Naive thymus-derived CD8-positive, alpha-beta T cell (primary cell): Measurements from ENCODE around the gene ZNF181. TPM values are rescaled to one million over a fixed set of nuclear protein-coding genes. Genes with fewer than 3 reads are reported as not detected.

Experiments
- ATAC-seq, 2 donors: fragments of 150-1000 bp; cut with Tn5 transposase in 1 of 2; sonication (Bioruptor Pico), chemical (Tn5 transposase) in 1 of 2; 1 replicate in 1 of 2; 2 replicates in 1 of 2; pipeline ENCODE4 v1.10.0; 2021; ENCODE audit warnings: mild to moderate bottlenecking in 2 of 2, moderate library complexity in 2 of 2
- POLR2A ChIA-PET: fragments of 350-600 bp; sonication (Branson Sonifier 250); formaldehyde crosslinking; loops from one replicate; lab custom pipeline; 2021; ENCODE audit warnings: antibody characterized with exemption; lab: Charles Lee
- DNase-seq, 10 donors: peaks; one replicate each; pipeline versions ENCODE4 v3.0.0 to v3.0.0-alpha.2; 2020 to 2022
- H3K27ac Mint-ChIP-seq, 10 donors: one replicate each; pipeline ENCODE4 v1.8.0; 2020 to 2022; ENCODE audit warnings: mild to moderate bottlenecking in 10 of 10, mixed read lengths in 10 of 10, moderate library complexity in 4 of 10, inconsistent platforms in 1 of 10
- H3K27me3 Mint-ChIP-seq, 5 donors: one replicate each; pipeline ENCODE4 v1.8.0; 2021 to 2022; ENCODE audit warnings: mixed read lengths in 5 of 5
- H3K36me3 Mint-ChIP-seq, 3 donors: one replicate each; pipeline ENCODE4 v1.8.0; 2020 to 2022; ENCODE audit warnings: mixed read lengths in 3 of 3, mild to moderate bottlenecking in 2 of 3, inconsistent platforms in 1 of 3
- H3K4me1 Mint-ChIP-seq, 4 donors: one replicate each; pipeline ENCODE4 v1.8.0; 2021 to 2022; ENCODE audit warnings: mixed read lengths in 4 of 4
- H3K4me3 Mint-ChIP-seq, 10 donors: one replicate each; pipeline ENCODE4 v1.8.0; 2020 to 2022; ENCODE audit warnings: mild to moderate bottlenecking in 10 of 10, mixed read lengths in 10 of 10, moderate library complexity in 6 of 10, inconsistent platforms in 1 of 10
- H3K9me3 Mint-ChIP-seq, 9 donors: one replicate each; pipeline ENCODE4 v1.8.0; 2020 to 2022; ENCODE audit warnings: mixed read lengths in 9 of 9, mild to moderate bottlenecking in 3 of 9, inconsistent platforms in 1 of 9, moderate library complexity in 1 of 9
- polyA plus RNA-seq, 3 donors: library from polyadenylated mRNA; unstranded; fragments of 300-500 nt; fragmentation: Illumina TruSeq; gene quantifications; one replicate each; pipeline ENCODE4 v1.2.3, GENCODE V29; 2021
- total RNA-seq, 8 experiments: library from RNA in 2 of 8; stranded (reverse) in 2 of 8; gene quantifications; one replicate each; pipeline ENCODE4 v1.2.3 and lab custom pipeline; 2021 to 2026

The ZNF181 gene
- total and polyA plus RNA-seq, 5 experiments from 2014 or later: 23.1 to 36.4 (median 29.5) TPM

DNA sequence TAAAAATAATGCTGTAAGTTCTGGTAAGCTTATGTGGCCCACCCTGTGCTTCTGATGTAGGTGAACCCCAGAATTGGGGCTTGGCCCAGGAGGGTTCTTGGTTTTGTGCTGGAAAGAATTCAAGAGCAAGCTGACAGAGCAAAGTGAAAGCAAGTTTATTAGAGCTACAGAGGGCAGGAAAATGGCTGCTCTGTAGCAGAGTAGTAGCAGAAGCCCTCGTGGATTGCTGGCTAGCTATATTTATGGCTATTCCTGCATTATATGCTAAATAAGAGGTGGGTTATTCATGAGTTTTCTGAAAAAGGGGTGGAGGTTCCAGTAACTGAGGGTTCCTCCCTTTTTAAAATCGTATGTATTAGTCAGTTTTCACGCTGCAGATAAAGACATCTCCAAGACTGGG, 59.5 kb downstream of the ZNF181 start:
- POLR2A ChIA-PET: interaction anchor here (0.6 kb wide), 1 partner anchor 223 kb away, joined by 5 read pairs; no protein-coding TSS in a partner anchor
- H3K4me3 Mint-ChIP-seq: peak overlapping the region in 6 of 10 donors; percentile 10 to 39 (median 23)
- no peaks in the 10 kb centered on the region for H3K27me3 Mint-ChIP-seq
- H3K4me1 Mint-ChIP-seq: peaks cover 3 to 22% (median 13%) of the 10 kb centered on the region in 4 donors
- H3K9me3 Mint-ChIP-seq: peaks cover 3 to 18% (median 9%) of the 10 kb centered on the region in 9 donors
- DNase-seq: no peak
- H3K27ac Mint-ChIP-seq: peak overlapping the region in 9 of 10 donors; percentile 6 to 83 (median 57)
- peaks cover 0 to 21% (median 7%) of the 10 kb centered on the region in 3 donors for H3K36me3 Mint-ChIP-seq
- no peak for ATAC-seq

DNA sequence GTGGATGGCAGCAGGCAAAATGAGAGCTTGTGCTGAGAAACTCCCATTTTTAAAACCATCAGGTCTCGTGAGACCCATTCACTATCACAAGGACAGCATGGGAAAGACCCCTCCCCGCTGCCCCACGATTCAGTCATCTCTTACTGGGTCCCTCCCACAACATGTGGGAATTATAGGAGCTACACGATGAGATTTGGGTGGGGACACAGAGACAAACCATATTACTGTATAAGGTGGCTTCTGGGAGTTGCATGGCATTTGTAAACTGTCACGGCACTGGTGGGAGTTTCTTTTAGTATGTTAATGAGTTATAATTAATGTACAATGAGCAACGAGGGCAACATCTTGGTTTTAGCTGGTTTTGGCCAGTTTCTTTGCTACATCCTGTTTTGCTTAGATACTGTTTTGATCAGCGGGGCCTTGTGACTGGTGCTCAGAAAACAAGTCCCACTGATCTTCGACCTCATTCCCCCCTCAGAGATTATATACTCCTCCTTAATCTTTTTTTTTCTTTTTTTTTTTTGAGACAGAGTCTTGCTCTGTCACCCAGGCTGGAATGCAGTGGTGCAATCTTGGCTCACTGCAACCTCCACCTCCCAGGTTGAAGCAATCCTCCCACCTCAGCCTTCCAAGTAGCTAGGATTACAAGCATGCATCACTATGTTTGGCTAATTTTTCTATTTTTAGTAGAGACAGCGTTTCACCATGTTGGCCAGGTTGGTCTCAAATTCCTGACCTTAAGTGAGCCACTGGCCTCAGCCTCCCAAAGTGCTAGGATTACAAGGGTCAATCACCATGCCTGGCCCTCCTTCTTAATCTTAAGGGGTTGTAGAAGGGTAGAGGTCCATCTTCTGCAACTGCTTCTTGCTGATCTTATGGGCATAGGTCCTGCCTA, 60.3 kb downstream of the ZNF181 start:
- Mint-ChIP-seq H3K4me3 (peak overlapping the region in 4 of 10 donors; percentile 17 to 58 (median 30)), H3K9me3 (peaks cover 3 to 22% (median 13%) of the 10 kb centered on the region in 9 donors), H3K36me3 (peaks cover 0 to 26% (median 7%) of the 10 kb centered on the region in 3 donors), H3K27ac (peak overlapping the region in 9 of 10 donors; percentile 6 to 83 (median 57)), H3K27me3 (no peaks in the 10 kb centered on the region), H3K4me1 (peaks cover 3 to 22% (median 13%) of the 10 kb centered on the region in 4 donors)
- peak in 1 of 2 donors; percentile 74 for ATAC-seq
- POLR2A ChIA-PET: interaction anchor here (0.6 kb wide), 1 partner anchor 223 kb away, joined by 5 read pairs; no protein-coding TSS in a partner anchor
- DNase-seq: peak in 1 of 10 donors; percentile 37

Other genes starting within 250 kb of the ZNF181 start
- gene SCGB2B2, start 57.1 kb upstream of the ZNF181 start, total RNA-seq: under 1 TPM; 0.75 to 0.82 TPM
- gene SCGB2B2, start 57.1 kb upstream of the ZNF181 start, polyA plus RNA-seq: not detected
- 10 to 100 TPM; 59.6 to 62.6 TPM for gene ZNF302, start 56.6 kb upstream of the ZNF181 start, total RNA-seq
- gene ZNF302, start 56.6 kb upstream of the ZNF181 start, polyA plus RNA-seq: 10 to 100 TPM; 17.5 to 23.1 (median 21.7) TPM
- 10 to 100 TPM; 10.7 to 11.3 TPM for gene ZNF599, start 39.0 kb downstream of the ZNF181 start, total RNA-seq
- gene ZNF599, start 39.0 kb downstream of the ZNF181 start, polyA plus RNA-seq: 1 to 10 TPM; 8.6 to 9.5 (median 9.1) TPM
- gene ZNF30, start 192.7 kb downstream of the ZNF181 start, total RNA-seq: 10 to 100 TPM; 10.4 to 11.7 TPM
- gene ZNF30, start 192.7 kb downstream of the ZNF181 start, polyA plus RNA-seq: 1 to 10 TPM; 4.9 to 8.0 (median 5.8) TPM
- 10 to 100 TPM; 34.4 to 35.5 TPM for gene ZNF792, start 230.0 kb downstream of the ZNF181 start, total RNA-seq
- 10 to 100 TPM in 2 of 3 donors, 1 to 10 TPM in 1; 9.7 to 18.7 (median 16.0) TPM for gene ZNF792, start 230.0 kb downstream of the ZNF181 start, polyA plus RNA-seq